Islet precursor cell (in vitro differentiated cells): ENCODE measurements around the gene TNNC1.

Experiments used
- DNase-seq: peaks from one replicate; pipeline ENCODE4 v3.0.0-alpha.2; 2018

TNNC1 gene

GRCh38 chr3:52428151-52429005, 25.5 kb downstream of the TNNC1 start:
- no peak for DNase-seq

GRCh38 chr3:52423173-52423572, 30.7 kb downstream of the TNNC1 start:
- no peak for DNase-seq

- DNase-seq: no peak
These were observed 31.2 kb downstream of the TNNC1 start for GRCh38 chr3:52422669-52423068.

- no peak for DNase-seq
These were observed 33.5 kb downstream of the TNNC1 start for GRCh38 chr3:52420388-52420787.

GRCh38 chr3:52415800-52416199, 38.0 kb downstream of the TNNC1 start:
- no peak for DNase-seq

GRCh38 chr3:52408466-52408865, 45.4 kb downstream of the TNNC1 start:
- no peak for DNase-seq

- DNase-seq: no peak
These were observed 46.1 kb downstream of the TNNC1 start for GRCh38 chr3:52407779-52408178.

- DNase-seq: no peak
These were observed 46.9 kb downstream of the TNNC1 start for GRCh38 chr3:52406791-52407510.

- no peak for DNase-seq
These were observed 47.6 kb downstream of the TNNC1 start for GRCh38 chr3:52406231-52406661.

- no peak for DNase-seq
These were observed 48.2 kb downstream of the TNNC1 start for GRCh38 chr3:52405601-52406110.

GRCh38 chr3:52405066-52405465, 48.8 kb downstream of the TNNC1 start:
- no peak for DNase-seq

- DNase-seq: no peak
These were observed 49.5 kb downstream of the TNNC1 start for GRCh38 chr3:52404391-52404790.

GRCh38 chr3:52403955-52404354, 49.9 kb downstream of the TNNC1 start:
- DNase-seq: no peak

- DNase-seq: no peak
These were observed 50.5 kb downstream of the TNNC1 start for GRCh38 chr3:52403271-52403841.

- DNase-seq: no peak
These were observed 51.1 kb downstream of the TNNC1 start for GRCh38 chr3:52402706-52403270.

- no peak for DNase-seq
These were observed 51.7 kb downstream of the TNNC1 start for GRCh38 chr3:52402101-52402521.

- no peak for DNase-seq
These were observed 52.3 kb downstream of the TNNC1 start for GRCh38 chr3:52401551-52401950.
